GM12865 (cell line): ENCODE results near the gene KLHL29.

Experiments
- DNase-seq: peaks from one replicate; pipeline ENCODE4 v3.0.0; 2010; ENCODE audit warnings: low read depth
- H3K4me3 ChIP-seq: 2 replicates; pipeline ENCODE4 v1.5.1; 2011; ENCODE audit warnings: mild to moderate bottlenecking, low read depth, low read length, control low read depth
- CTCF ChIP-seq: IDR thresholded peaks from 2 replicates; pipeline ENCODE4 v1.5.1; 2011; ENCODE audit warnings: low read length, control low read depth, low read depth, inconsistent platforms; ENCODE audit not compliant: insufficient read depth; ENCODE audit errors: missing control alignments

Gene KLHL29

GRCh38 chr2:23659328-23659727 is 274.3 kb downstream of the KLHL29 start:
- no peak overlapping the region for H3K4me3 ChIP-seq
- TF ChIP-seq CTCF, result no peak
- no peak for DNase-seq

- no peak for TF ChIP-seq CTCF
- no peak for DNase-seq
- H3K4me3 ChIP-seq, result no peak overlapping the region
Observed at GRCh38 chr2:23659773-23660172, 274.8 kb downstream of the KLHL29 start.

GRCh38 chr2:23660237-23660636 is 275.3 kb downstream of the KLHL29 start:
- no peak for DNase-seq
- no peak overlapping the region for H3K4me3 ChIP-seq
- TF ChIP-seq CTCF, result no peak

- DNase-seq, result no peak
- H3K4me3 ChIP-seq, result no peak overlapping the region
- no peak for TF ChIP-seq CTCF
Observed at GRCh38 chr2:23661276-23662050, 276.5 kb downstream of the KLHL29 start.

GRCh38 chr2:23662466-23662865 is 277.5 kb downstream of the KLHL29 start:
- no peak overlapping the region for H3K4me3 ChIP-seq
- DNase-seq, result no peak
- no peak for TF ChIP-seq CTCF

GRCh38 chr2:23662941-23663920 is 278.3 kb downstream of the KLHL29 start:
- TF ChIP-seq CTCF, result no peak
- H3K4me3 ChIP-seq, result no peak overlapping the region
- DNase-seq, result no peak
